ENCODE results near the gene ZBTB34.

DNA sequence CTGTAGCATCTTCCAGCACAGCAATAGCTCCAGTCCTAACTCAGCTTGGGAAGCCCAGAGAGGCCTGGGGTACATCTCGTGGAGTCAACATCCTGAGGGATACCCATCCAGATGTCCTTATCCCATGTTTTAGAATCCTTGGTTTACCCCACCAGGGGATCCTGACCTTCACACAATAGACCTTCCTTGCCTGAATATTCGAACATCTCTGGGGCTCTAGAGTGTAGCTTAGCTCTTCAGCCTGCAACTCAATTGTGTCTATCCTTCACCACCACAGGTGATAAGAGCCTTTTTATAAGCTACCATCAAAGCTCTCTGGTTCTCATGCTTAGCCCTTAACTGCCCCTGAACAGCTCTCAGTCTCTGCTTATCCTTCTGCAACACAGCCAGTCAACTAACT, 46.6 kb downstream of the ZBTB34 start:
- TF ChIP-seq CTCF (IDR thresholded peaks at IDR 0.05) (no peak), RFX5 (IDR thresholded peaks at IDR 0.05) (no peak), JUNB (IDR thresholded peaks at IDR 0.05) (no peak), CBX2 (IDR thresholded peaks at IDR 0.05; ENCODE audit: borderline replicate concordance, low read depth) (no peak), CHD2 (IDR thresholded peaks at IDR 0.05; ENCODE audit: low read length, partially characterized antibody) (no peak), CEBPB (IDR thresholded peaks at IDR 0.05) (no peak), EP300 (IDR thresholded peaks at IDR 0.05) (no peak)
- TF ChIP-seq, protein P1, sequence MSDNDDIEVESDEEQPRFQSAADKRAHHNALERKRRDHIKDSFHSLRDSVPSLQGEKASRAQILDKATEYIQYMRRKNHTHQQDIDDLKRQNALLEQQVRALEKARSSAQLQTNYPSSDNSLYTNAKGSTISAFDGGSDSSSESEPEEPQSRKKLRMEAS (IDR thresholded peaks at IDR 0.05), result no peak
